NCI-H2196 treated with DMSO at 0.1 percent for 48 hours (cell line): ENCODE measurements around the gene EXOG.

Experiments used
- DNase-seq: peaks from one replicate; lab custom pipeline; 2025; ENCODE audit not compliant: unreplicated experiment; lab: John Stamatoyannopoulos, UW

Gene EXOG

DNA sequence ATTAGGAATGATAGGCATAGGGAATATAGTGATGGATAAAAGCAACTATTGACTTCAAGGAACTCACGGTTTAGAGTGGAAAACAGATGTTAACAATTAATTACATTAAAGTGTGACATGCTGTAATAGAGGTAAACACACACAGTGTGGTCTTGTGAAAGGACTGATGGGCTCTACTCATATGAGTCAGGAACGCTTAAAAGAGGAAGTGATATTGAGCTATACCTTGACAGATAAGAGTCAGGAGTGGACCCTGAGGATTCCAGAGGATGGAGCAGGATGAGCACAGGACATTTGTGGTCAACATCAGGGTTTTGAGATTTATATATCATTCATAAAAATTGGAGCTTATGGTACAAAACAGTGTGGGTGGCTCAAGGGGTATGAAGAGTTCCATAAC, 11.0 kb downstream of the EXOG start:
- DNase-seq = no peak

DNA sequence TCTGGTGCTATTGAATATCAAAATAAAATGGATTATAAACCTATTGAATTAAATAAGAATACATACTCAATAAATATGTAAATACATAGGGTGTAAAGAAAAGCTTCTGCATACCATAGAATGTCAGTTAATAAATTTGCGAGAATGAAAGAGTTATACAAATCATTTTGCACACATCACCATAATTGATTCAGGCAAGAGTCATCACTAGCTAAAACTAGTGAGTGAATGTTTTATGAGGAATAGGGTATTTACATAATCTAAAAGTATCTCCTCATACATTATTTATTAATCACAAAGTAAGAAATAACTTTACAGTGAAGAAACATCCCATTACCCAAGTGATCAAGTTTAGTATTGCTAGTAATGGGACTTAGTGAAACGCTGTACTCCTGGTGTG, 13.6 kb downstream of the EXOG start:
- no peak for DNase-seq

DNA sequence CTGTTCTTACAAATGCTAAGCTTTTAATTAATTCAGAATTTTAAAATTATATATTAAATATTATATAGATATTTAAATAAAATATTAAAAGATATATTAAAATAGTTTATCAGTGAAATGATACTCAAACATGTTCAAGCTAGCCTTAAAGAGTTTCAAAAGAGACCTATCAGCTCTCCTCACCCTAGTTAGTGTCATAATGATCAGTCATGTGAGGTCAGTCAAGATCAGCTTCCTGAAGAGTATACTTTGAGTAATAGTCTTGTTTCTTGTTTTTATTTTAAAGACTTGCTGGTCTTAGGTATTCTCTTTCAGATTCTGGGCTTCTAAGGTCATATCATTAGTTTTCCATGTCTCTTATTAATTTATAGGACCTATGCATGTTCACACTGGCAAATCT, 14.5 kb downstream of the EXOG start:
- no peak for DNase-seq

DNA sequence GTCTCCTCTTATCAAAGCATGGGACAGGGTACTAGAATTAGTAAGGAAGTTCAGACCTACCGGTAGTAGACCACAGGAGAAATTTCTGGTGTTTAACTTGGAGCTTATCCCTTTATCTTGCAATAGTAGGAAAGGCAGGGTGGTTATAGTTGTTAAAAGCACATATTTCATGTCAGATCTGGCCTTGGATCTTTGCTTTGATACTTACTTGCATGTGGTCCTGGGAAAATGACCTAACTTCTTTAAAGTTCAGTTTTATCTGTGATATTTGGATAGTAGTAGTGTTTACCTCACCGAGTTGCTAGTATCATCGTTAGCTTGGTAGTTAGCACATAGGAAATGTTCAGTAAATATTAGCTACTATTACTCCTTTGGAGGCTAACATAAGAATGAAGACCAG, 15.4 kb downstream of the EXOG start:
- DNase-seq = no peak

DNA sequence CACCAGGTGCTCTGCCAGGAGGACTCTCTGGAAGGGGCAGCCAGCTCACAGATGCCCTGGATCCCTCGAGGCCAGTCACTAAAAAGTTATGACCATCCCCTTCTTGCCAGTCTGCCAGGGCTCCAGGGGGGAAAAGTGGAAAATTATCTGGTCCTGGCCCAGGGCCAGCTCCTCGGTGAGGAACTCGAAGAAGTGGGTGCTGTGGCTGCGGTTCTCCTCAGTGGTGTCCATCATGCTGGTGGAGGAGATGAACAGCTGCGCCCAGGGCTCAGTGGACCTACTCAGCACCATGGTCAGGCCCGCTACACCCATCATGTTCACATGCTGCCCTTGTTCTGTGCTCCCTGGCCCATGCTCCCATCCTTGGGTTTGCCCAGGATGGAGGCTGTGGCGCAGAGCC, 19.2 kb downstream of the EXOG start:
- DNase-seq = no peak

DNA sequence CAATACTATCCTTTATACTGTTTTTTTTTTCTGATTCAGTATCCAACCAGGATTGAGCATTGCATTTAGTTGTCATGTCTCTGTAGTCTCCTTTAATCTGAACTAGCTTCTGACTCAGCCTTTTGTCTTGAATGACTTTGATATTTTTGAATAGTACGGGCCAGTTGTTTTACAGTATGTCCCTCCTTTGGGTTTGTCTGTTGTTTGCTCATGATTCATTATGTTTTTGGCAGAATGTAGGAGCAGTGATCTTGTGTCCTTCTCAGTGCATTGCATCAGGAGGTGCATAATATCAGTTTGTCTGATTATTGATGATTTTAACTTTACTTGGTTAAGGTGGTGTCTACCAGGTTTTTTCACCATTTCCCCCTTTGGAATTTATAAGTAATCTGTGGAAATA, 20.5 kb downstream of the EXOG start:
- DNase-seq = no peak

DNA sequence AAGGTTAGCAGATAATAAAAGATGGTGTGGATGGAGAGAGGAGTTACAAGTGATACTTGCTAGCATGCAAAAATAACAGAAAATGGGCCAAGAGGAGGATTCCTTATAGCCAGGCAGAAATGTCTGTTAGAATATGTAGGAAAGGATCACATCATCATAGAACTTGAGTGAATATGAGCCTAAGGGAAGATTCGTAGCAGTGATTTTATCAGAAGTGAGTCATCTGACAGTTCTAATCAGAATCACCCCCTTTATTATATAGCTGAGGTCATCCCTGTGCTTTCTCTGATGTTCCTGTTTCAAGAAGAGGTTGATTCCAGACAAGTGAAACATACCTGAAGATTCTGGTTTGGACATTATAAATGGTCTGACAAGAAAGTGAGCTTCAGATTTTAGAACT, 22.9 kb downstream of the EXOG start:
- DNase-seq = no peak

DNA sequence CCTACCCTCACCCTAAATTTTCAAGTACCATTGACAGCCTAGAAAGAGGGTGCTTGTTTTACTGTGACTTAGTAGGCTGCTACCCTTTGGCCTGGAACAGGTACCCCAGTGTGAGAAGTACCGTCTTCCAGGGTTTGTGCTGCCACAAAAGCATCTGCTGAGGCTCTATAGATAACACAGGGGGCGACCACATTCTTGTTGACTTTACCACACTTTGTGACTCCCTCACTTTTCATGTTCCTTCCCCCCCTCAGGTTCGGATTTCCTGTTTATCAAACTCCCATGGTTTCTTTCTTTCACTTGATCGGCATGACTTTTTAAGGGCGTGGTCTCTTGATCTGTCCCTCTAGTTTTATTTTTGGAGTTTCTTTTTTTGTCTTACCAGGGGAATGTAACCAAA, 23.5 kb downstream of the EXOG start:
- no peak for DNase-seq

DNA sequence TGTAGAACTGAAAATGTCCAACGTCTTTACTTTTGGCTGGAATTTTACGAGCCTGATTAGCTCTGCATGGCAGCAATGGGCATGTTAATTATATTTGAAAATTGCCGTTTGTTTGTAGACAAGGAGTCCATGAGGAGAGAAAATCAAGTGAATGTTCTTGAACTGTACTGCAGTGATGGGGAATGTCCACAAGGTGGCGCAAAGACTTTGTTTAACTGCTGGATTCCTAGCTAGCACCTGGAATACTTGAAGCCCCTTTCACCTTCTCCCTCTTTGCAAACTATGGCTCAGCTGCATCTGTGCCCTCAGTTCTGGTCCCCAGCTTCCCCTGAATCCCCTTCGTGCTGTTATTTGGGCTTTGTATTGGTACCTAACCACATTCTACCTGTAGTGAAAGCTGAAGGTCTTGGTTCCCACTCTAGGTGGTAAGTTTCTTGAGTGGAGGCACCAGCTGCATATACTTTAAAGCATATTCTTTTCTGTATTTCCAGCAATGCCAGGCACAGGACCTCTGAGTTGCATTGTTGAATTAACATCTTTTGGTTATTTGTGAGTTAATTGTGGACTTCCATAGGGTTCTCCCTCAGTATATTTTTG, 25.3 kb downstream of the EXOG start:
- peak; percentile 12 for DNase-seq

DNA sequence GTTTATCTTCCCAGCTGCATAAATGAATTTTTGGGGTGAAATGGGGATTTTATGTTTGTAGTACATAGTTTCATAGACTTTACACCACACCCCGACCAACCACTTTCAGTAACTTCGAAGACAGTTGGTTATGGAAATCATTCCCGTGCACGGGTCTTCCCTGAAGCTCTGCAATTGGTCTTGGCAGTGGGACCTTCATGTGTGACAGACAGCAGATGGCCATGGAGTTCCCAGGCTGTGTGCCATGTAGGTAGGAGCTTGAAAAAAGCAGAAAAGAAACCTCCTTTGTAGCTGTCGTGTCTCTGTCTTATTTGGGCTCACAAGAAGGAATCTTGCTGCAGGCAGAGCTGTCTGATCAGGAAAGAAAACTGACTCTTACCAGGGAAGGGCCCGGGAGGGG, 25.9 kb downstream of the EXOG start:
- no peak for DNase-seq

DNA sequence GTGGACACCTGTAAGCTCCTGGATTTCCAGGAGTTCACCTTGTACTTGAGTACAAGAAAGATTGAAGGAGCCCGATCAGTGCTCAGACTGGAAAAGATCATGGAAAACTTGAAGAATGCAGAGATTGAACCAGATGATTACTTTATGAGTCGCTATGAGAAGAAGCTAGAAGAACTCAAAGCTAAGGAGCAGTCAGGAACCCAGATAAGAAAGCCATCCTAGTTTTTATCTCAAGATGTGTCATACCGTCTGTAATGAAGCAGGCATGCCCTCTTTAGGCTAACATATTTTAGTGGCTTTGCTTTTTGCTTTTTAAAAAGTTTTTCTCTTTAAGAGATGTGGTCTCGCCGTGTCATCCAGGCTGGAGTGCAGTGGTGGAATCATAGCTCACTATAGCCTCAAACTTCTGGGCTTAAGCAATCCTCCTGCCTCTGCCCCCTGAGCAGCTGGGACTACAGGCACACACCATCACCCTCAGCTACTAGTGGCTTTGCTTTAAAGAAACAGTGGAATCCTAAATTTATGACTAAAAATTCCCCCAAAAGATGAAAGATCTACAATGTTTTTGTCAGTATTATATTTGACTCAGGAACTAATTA, 28.1 kb downstream of the EXOG start:
- no peak for DNase-seq

DNA sequence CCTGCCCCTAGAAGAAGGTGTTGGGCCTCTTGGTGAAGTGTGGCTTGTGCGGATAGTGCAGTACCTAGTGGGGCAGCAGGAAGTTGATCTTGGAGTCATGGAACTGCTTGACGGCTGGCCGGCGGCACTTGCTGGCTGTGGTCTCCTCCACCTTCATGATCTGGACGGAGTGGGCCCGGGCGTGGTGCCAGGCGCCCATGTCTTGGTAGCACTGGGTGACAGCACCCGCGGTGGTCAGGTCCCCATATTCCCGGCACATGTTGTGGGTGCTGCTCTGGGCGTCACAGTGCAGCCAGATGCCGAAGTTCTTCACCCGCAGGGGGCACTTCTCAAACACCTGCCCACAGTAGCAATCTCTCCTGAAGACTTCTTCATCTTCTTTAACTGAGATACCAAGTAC, 30.7 kb downstream of the EXOG start:
- no peak for DNase-seq

DNA sequence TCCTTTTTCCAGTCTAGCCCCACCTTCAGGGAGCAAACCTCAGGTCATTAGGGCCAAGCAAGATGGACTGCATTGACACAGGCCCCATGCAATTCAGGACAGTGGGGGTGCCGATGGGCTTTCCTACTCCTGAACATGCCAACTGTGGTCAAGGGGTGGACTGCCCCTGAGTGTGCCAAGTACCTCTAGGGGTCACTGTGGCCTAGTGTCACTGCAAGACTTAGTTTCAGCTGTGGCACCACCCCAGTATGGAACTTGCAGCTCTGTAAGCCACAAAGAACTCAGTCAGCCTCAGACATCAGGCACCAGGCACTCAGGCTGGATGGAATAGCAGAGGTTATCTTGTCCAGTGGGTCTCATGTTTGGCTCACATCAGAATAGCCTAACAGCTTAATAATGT, 32.3 kb downstream of the EXOG start:
- no peak for DNase-seq

DNA sequence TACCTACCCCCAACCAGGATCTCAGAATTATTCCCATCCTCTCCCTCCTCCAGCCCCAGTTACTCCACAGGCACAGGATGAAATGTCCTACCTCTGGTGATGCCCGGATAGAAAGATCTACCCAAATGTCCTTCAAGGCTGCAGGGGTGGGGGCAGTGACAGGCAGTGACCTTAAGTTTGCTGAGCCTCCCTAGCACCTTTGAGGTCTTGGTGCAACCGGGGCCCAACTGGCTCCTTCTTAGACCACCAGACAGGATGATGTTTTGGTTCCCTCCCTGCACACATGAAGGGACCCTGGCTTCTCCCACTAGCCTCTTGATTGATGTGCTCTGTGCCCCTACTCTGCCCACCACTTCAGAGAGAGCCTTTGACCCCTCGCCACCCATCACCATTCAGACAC, 36.4 kb downstream of the EXOG start:
- DNase-seq = no peak

DNA sequence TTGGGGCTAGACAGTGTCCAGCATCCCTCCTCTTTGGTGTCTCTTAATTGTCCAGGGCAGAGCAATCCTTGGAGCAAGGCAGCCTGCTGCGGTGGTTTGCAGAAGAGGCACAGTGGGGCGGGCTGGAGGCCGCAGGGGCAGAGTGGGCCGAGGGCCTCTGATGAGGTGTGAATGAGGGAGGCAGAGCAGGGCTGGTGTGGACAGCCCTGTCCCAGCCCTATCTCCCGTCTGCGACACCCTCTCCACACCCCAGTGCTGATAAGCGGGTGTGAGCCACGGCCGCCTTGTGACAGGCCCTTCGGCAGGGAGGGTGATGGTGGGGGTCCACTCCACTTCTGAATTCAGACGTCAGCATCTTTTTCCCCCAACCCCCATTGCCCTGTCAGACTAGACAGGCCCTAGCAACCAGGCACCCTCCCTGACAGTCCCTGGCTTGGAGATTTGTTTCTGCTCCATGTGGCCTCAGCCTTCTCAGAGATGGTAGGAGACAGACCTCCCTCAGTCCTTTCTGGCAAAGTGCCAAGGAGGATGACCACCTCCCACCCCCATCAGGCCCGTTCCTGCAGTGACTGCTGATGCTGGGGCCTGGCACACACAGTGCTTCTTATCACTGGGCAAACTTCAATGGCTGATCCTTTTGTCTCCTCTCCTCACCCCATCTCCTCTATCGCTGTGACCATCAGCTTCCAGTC, 37.3 kb downstream of the EXOG start:
- DNase-seq = no peak

DNA sequence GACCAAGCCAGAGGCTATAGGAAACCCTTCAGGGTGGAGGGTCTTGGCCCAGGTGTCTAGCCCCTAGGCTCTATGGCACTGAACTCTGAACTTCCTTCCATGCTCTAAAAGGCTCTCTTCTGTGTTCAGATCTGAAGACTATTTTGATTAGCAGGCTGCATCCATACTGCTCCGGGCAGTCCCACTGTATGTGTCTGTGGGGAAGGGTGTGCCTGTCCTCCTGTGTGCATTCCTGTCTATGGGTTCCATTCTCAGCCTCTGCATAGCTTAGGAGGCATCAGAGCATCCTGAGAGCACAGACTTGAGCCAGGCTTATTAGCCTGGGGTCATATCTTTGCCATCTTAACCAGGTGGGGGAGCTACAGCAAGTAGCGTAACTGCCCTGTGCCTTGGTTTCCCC, 38.0 kb downstream of the EXOG start:
- no peak for DNase-seq

DNA sequence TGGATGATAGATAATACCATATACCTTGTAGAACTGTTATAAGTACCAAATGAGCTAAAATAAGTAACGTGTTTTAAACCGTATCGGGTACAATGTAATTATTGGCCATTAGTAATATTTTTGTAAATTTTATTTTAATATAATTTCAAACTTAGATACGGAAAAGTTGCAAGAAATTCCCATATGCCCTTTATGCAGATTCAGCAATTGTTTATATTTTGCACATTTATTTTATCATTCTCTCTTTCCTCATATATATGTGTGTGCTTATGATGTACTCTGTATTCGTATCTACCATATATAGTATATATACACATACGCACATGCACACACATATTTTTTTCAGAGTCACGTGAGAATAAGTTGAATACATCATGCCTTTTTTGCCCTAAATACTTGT, 38.5 kb downstream of the EXOG start:
- no peak for DNase-seq

DNA sequence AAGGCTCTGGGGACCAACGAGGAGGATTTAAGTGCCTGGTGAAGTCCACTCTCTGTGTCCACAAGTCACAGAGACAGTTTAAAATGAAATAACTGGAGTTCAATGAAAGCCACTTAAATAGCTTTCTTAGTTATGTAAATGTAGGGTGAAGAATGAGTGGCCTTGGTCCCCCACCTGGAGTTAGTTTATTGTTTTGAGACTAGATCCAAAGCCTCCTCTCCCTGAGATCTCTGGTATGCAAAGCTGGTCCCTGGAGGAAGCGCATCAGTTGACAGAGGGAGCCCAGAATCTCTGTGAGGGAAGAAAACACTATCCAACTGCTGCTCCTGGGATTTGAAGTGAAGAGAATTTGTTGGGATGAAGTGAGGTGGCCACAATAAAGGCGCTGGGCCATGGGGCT, 40.5 kb downstream of the EXOG start:
- no peak for DNase-seq

DNA sequence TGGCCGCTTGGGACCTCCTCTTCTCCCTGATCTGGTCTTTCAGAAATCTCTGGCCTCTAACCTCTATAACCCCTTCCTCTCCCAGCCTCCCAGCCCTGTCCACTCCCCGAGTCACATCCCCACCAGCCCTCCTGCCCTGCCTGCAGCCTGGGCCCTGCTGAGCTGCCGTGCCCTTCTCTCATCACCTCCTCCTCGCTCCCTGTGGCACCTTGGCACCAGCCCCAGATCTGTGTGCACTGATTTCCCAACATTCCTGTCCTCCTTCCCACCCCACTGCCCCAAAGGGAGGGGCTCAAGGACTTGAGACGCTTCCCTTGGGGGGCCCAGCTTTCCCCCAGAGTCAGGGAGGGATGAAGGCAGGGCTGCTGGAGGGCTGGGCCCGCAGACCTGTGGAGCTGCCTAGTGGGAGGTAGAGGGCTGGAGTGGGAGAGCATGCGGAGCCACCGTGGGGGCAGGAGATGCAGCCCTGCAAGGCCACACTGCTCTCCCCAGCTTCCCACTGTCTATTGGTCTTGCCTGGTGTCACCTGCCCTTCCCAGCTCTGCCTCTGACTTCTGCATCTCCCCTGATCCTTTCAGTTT, 42.7 kb downstream of the EXOG start:
- no peak for DNase-seq

DNA sequence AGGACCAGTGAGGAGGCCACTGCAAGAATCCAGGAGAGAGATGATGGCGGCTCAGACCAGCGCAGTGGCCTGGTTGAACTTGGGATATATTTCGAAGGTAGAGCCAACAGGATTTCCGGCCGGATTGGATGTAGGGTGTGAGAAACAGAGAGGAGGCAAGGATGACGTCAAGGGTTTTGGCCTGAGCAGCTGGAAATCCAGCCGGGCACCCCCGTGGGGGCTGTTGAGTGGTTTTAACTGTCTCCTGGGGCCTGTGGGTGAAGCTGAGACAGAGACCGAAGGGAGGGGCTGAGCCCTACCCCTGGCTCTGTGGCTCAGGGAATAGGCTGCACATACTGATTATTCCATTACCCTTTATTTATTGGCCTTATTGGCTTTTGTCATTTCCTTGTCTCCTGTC, 45.7 kb downstream of the EXOG start:
- DNase-seq = no peak

DNA sequence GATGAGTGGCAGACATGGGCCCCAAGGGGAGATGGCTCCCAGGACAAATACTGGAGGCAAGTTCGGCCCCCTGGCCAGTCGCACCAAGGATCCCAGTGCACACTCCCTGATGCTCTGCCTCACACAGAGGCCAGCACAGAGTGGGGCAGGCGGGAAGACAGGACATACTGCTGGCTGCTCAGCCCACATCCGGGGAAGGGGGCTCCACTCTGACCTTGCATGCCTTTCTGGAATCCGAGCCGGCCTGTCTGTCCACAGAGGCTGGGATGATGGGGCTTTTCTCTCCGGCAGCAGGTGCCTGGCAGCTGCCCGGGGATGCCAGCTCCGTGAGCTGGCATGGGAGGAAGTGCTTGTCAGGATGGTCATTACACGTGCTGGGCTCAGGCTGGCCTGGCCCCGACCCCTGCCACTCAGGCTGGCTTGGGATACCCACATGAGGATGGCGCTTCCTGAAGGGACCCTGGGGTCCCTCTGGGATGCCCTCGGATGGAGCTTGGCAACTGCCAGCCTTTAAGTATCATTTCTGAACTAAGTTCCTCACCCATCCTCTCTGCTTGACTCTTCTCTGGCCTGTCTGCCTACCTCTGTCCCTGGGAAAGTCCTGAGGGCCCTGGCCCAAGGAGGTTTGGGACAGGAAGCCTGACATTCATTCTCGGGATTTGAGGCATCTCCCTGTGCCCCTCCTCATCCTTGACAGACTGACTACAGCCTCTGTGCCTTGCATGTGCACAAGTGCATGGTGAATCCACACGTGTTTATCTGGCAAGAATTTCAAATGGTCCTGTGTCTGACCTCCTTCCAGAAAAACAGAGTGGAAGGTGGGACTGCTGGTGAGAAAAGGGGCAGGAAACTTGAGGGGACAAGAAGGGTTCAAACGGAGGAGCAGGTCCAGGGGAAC, 46.5 kb downstream of the EXOG start:
- DNase-seq = no peak

DNA sequence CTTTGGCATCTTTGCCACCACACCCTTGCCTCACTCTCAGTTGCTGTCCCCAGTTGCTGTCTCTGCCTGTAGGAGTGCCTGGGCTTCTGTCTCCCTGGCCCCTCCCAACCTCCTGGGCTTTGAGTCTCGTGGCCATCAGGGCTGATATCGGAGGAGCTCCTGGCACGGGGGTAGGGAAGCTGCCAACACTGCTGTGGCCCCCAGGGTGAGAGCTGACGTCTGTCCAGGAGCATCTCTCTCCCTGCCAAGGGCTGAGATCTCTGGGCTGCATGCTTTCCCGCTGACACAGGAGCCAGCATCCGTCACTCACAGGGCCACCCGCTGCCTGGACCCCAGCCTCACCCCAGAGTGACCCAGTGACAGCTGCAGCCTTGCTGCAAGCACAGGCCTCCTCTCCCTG, 47.4 kb downstream of the EXOG start:
- no peak for DNase-seq
